PC-9 (cell line): Measurements from ENCODE around the gene CXCL6. TPM values are rescaled to one million over a fixed set of nuclear protein-coding genes. Genes with fewer than 3 reads are reported as not detected.

Source experiments
- BruUV-seq: library from RNA; stranded (reverse); fragments of 400-500 nt; replicated peaks from 2 replicates; lab custom pipeline; 2021; lab: Mats Ljungman, UMichigan
- CTCF ChIA-PET: fragments of 300-600 bp; sonication (Branson Sonifier 250); formaldehyde crosslinking; loops from one replicate; lab custom pipeline; 2022; ENCODE audit warnings: antibody characterized with exemption; lab: Charles Lee
- POLR2A ChIA-PET: fragments of 300-600 bp; sonication (Branson Sonifier 250); formaldehyde crosslinking; loops from one replicate; lab custom pipeline; 2022; ENCODE audit warnings: antibody characterized with exemption; ENCODE audit not compliant: unreplicated experiment; lab: Charles Lee
- DNase-seq, 2 experiments: peaks; one replicate each; pipeline versions ENCODE4 v3.0.0 to v3.0.0-alpha.2; 2015 to 2022; ENCODE audit warnings: mixed read lengths in 1 of 2
- H2AFZ ChIP-seq: fragments of 200-600 bp; sonication (generic); 2 replicates; pipeline ENCODE4 v1.8.1; 2017; ENCODE audit warnings: antibody characterized with exemption
- H3F3A ChIP-seq: fragments of 200-600 bp; sonication (generic); 2 replicates; pipeline ENCODE4 v1.8.1; 2017; ENCODE audit warnings: antibody characterized with exemption, mild to moderate bottlenecking, low read depth; ENCODE audit not compliant: insufficient read depth
- H3K27ac ChIP-seq: fragments of 200-600 bp; sonication (generic); 2 replicates; pipeline ENCODE4 v1.6.1; 2016; ENCODE audit warnings: mixed run types
- H3K27me3 ChIP-seq: fragments of 200-600 bp; sonication (generic); 2 replicates; pipeline ENCODE4 v1.6.1; 2016; ENCODE audit warnings: low read depth, mixed run types; ENCODE audit not compliant: insufficient read depth
- H3K36me3 ChIP-seq: fragments of 200-600 bp; sonication (generic); 2 replicates; pipeline ENCODE4 v1.6.1; 2016; ENCODE audit warnings: low read depth, mixed run types
- H3K4me1 ChIP-seq: fragments of 200-600 bp; sonication (generic); replicated peaks from 2 replicates; pipeline ENCODE4 v1.6.1; 2016; ENCODE audit warnings: mixed run types; ENCODE audit not compliant: insufficient read depth
- H3K4me2 ChIP-seq: fragments of 200-600 bp; sonication (generic); 2 replicates; pipeline ENCODE4 v1.6.1; 2017; ENCODE audit warnings: mixed run types
- H3K4me3 ChIP-seq: fragments of 200-600 bp; sonication (generic); 2 replicates; pipeline ENCODE4 v1.6.1; 2016; ENCODE audit warnings: mixed run types
- H3K79me2 ChIP-seq: fragments of 200-600 bp; sonication (generic); 2 replicates; pipeline ENCODE4 v1.6.1; 2017; ENCODE audit warnings: low read depth, mixed run types
- H3K9me2 ChIP-seq: fragments of 200-600 bp; sonication (generic); 2 replicates; pipeline ENCODE4 v1.8.1; 2017; ENCODE audit warnings: mild to moderate bottlenecking; ENCODE audit not compliant: insufficient read depth
- H3K9me3 ChIP-seq: fragments of 200-600 bp; sonication (generic); 2 replicates; pipeline ENCODE4 v1.8.1; 2016; ENCODE audit warnings: low read depth; ENCODE audit not compliant: insufficient read depth
- H4K20me1 ChIP-seq: fragments of 200-600 bp; sonication (generic); 2 replicates; pipeline ENCODE4 v1.8.1; 2017; ENCODE audit not compliant: insufficient read depth
- CTCF ChIP-seq: fragments of 200-600 bp; sonication (generic); conservative IDR thresholded peaks from 2 replicates; pipeline ENCODE4 v1.6.1; 2017; ENCODE audit warnings: mixed run types, antibody characterized with exemption, mild to moderate bottlenecking, moderate library complexity
- EZH2 ChIP-seq: fragments of 200-600 bp; sonication (generic); IDR thresholded peaks from 2 replicates; pipeline ENCODE4 v1.8.0; 2017; ENCODE audit warnings: antibody characterized with exemption, low read depth
- intact Hi-C: fragments of 100-400 bp; cut with micrococcal nuclease; formaldehyde crosslinking; loops from one replicate; pipeline ENCODE4 v1.10.0; 2022; ENCODE audit not compliant: unreplicated experiment
- total RNA-seq: library from RNA; stranded (reverse); gene quantifications from 2 replicates; pipeline ENCODE4 v1.2.3, GENCODE V29; 2021

The CXCL6 gene
- total RNA-seq, 1 experiment from 2014 or later, result not detected

GRCh38 chr4:73841243-73841925, 4.9 kb downstream of the CXCL6 start:
- Histone ChIP-seq H3K9me2 (no peaks in the 10 kb centered on the region), H3F3A (no peaks in the 10 kb centered on the region), H2AFZ (no peak overlapping the region), H3K36me3 (no peaks in the 10 kb centered on the region), H3K4me1 (no peaks in the 10 kb centered on the region; the same call in 1 of the 2 replicates), H3K79me2 (no peaks in the 10 kb centered on the region), H3K27me3 (no peaks in the 10 kb centered on the region), H4K20me1 (no peaks in the 10 kb centered on the region), H3K4me2 (no peak overlapping the region), H3K4me3 (no peak overlapping the region), H3K9me3 (no peaks in the 10 kb centered on the region), H3K27ac (no peak overlapping the region)
- DNase-seq, result no peak
- intact Hi-C loops, result no loop called here
- ChIA-PET CTCF (no interaction called here), POLR2A (no interaction called here)
- no TSS peak for BruUV-seq
- TF ChIP-seq CTCF, result no peak
- TF ChIP-seq EZH2, result no peak

- no peak overlapping the region for H3K4me2 ChIP-seq
- no peak for DNase-seq
- no peaks in the 10 kb centered on the region for H3K9me3 ChIP-seq
- no peaks in the 10 kb centered on the region for H3K9me2 ChIP-seq
- H3K27me3 ChIP-seq, result no peaks in the 10 kb centered on the region
- H4K20me1 ChIP-seq, result no peaks in the 10 kb centered on the region
- H3K79me2 ChIP-seq, result no peaks in the 10 kb centered on the region
- no peaks in the 10 kb centered on the region for H3F3A ChIP-seq
- BruUV-seq, result no TSS peak
- no peaks in the 10 kb centered on the region; the same call in 1 of the 2 replicates for H3K4me1 ChIP-seq
- H3K27ac ChIP-seq, result no peak overlapping the region
- intact Hi-C loops, result no loop called here
- ChIA-PET CTCF (no interaction called here), POLR2A (no interaction called here)
- no peaks in the 10 kb centered on the region for H3K36me3 ChIP-seq
- no peak overlapping the region for H2AFZ ChIP-seq
- TF ChIP-seq EZH2, result no peak
- no peak for TF ChIP-seq CTCF
- H3K4me3 ChIP-seq, result no peak overlapping the region
These were observed 6.2 kb downstream of the CXCL6 start for GRCh38 chr4:73842696-73843095.

GRCh38 chr4:73843369-73843768, 6.9 kb downstream of the CXCL6 start:
- no peak for DNase-seq
- no peak overlapping the region for H2AFZ ChIP-seq
- no peak overlapping the region for H3K4me2 ChIP-seq
- no peaks in the 10 kb centered on the region; the same call in 1 of the 2 replicates for H3K4me1 ChIP-seq
- no peaks in the 10 kb centered on the region for H3K27me3 ChIP-seq
- no peaks in the 10 kb centered on the region for H4K20me1 ChIP-seq
- H3K9me2 ChIP-seq, result no peaks in the 10 kb centered on the region
- H3K4me3 ChIP-seq, result no peak overlapping the region
- ChIA-PET POLR2A (no interaction called here), CTCF (no interaction called here)
- H3F3A ChIP-seq, result no peaks in the 10 kb centered on the region
- no peaks in the 10 kb centered on the region for H3K9me3 ChIP-seq
- no peaks in the 10 kb centered on the region for H3K79me2 ChIP-seq
- intact Hi-C loops, result no loop called here
- TF ChIP-seq EZH2 (no peak), CTCF (no peak)
- H3K36me3 ChIP-seq, result no peaks in the 10 kb centered on the region
- H3K27ac ChIP-seq, result no peak overlapping the region
- no TSS peak for BruUV-seq
